Tibial nerve (tissue), 3 donors: ENCODE results near the gene DNMT3A.

ENCODE experiments used
- POLR2A ChIP-seq, 2 donors: fragments of 450-650 bp; IDR thresholded peaks; one replicate each; pipeline ENCODE4 v1.6.1; 2017; ENCODE audit warnings: antibody characterized with exemption in 2 of 2, mild to moderate bottlenecking in 2 of 2, moderate library complexity in 2 of 2
- TF ChIP-seq, protein P1 (sequence below), 5 experiments: fragments of 200-600 bp in 3 of 5; fragments of 450-650 bp in 2 of 5; sonication (generic) in 3 of 5; IDR thresholded peaks; one replicate each; pipeline ENCODE4 v1.5.1; 2016 to 2019; ENCODE audit warnings: antibody characterized with exemption in 5 of 5, mild to moderate bottlenecking in 3 of 5, moderate library complexity in 2 of 5

DNA sequence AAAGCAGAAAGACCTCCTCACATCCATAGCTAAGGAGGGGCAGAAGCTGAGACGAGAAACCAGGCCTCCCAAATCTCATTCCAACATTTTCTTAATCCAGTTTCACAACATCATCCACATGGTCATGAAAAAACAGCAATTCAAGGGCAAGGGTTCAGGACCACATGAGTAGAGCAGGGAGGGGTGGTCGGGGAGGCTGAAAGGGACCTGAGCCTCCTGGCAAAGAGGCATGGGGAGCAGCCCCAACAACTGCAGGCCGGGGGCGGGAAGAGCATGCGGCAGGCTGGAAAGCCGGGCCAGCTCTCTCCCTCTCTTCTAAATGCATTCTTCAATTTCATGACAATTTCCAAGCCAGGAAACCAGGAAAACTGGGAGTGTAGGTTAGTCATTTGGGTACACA is 76.7 kb downstream of the DNMT3A start:
- no peak for TF ChIP-seq POLR2A (IDR thresholded peaks at IDR 0.05)
- TF ChIP-seq, protein P1, sequence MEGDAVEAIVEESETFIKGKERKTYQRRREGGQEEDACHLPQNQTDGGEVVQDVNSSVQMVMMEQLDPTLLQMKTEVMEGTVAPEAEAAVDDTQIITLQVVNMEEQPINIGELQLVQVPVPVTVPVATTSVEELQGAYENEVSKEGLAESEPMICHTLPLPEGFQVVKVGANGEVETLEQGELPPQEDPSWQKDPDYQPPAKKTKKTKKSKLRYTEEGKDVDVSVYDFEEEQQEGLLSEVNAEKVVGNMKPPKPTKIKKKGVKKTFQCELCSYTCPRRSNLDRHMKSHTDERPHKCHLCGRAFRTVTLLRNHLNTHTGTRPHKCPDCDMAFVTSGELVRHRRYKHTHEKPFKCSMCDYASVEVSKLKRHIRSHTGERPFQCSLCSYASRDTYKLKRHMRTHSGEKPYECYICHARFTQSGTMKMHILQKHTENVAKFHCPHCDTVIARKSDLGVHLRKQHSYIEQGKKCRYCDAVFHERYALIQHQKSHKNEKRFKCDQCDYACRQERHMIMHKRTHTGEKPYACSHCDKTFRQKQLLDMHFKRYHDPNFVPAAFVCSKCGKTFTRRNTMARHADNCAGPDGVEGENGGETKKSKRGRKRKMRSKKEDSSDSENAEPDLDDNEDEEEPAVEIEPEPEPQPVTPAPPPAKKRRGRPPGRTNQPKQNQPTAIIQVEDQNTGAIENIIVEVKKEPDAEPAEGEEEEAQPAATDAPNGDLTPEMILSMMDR (IDR thresholded peaks at IDR 0.05), result no peak
